Mammary epithelial cell (primary cell): ENCODE data around the gene DBNDD1.

Experiments
- CTCF ChIP-seq, 2 donors: IDR thresholded peaks in 1 of 2; conservative IDR thresholded peaks in 1 of 2; 2 replicates each; pipeline ENCODE4 v1.5.1; 2011 to 2012; ENCODE audit warnings: inconsistent platforms in 2 of 2, low read length in 2 of 2, mild to moderate bottlenecking in 2 of 2, control low read depth in 1 of 2, low read depth in 1 of 2; ENCODE audit not compliant: insufficient read depth in 1 of 2; ENCODE audit errors: extremely low read depth in 1 of 2
- EZH2 ChIP-seq: IDR thresholded peaks from 2 replicates; pipeline ENCODE4 v1.6.1; 2012; ENCODE audit warnings: low read length, inconsistent platforms, borderline replicate concordance

DNA sequence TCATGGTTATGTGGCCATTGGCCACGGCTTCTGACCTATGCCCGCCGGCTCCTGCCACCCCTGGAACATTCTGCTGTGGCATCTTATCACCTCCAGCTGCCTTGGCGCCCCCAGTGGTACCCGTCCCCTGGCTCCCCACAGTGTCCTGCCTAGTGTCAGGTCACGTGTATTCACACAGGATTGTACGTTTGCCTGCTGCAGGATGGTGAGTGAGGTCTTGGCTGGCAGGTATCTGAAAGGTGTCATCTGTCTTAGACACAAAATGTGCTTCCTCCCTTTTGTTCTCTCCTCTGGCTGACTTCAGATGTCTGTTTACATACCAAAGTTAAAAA lies 24.9 kb downstream of the DBNDD1 start:
- TF ChIP-seq CTCF (conservative IDR thresholded peaks at IDR 0.05 in 1 of 2, IDR thresholded peaks at IDR 0.05 in 1 of 2; ENCODE audit: extremely low read depth in 1 of 2, insufficient read depth in 1 of 2, low read depth in 1 of 2, low read length in 2 of 2), result no peak
- no peak for TF ChIP-seq EZH2
